Motor neuron (in vitro differentiated cells): ENCODE results near the gene NALCN. TPM values are rescaled to one million over a fixed set of nuclear protein-coding genes. Genes with fewer than 3 reads are reported as not detected.
"Not testable (repeated sequence)": the region's sequence is repeated elsewhere in the genome, so short reads cannot be mapped to it uniquely, and the experiment has no call there.

ENCODE experiments used
- ATAC-seq, 8 experiments: fragments of 200-7000 bp; cut with Tn5 transposase; replicated peaks in 6 of 8; 2 replicates each; pipeline ENCODE4 v1.8.0; 2021; ENCODE audit warnings: mild to moderate bottlenecking in 8 of 8, moderate library complexity in 8 of 8
- H3K27ac ChIP-seq, 2 donors: fragments of 250-450 bp; sonication (Bioruptor Pico); 2 replicates each; pipeline ENCODE4 v1.9.0; 2021; ENCODE audit warnings: antibody characterized with exemption in 2 of 2, mild to moderate bottlenecking in 2 of 2, moderate library complexity in 1 of 2
- H3K4me1 ChIP-seq, 2 donors: fragments of 250-450 bp; sonication (Bioruptor Pico); replicated peaks in 1 of 2; 2 replicates each; pipeline ENCODE4 v1.6.1; 2021; ENCODE audit warnings: antibody characterized with exemption in 2 of 2, mild to moderate bottlenecking in 2 of 2, moderate library complexity in 1 of 2
- H3K4me3 ChIP-seq, 5 donors: fragments of 250-450 bp; sonication (Bioruptor Pico); 2 replicates each; pipeline ENCODE4 v1.9.0; 2021; ENCODE audit warnings: antibody characterized with exemption in 5 of 5, mild to moderate bottlenecking in 5 of 5, moderate library complexity in 4 of 5
- WGBS, 10 experiments: fragments of 450-650 bp; shearing (Covaris generic); methylation state at CpG; one replicate each; pipeline ENCODE4 v1.0.0; 2022; 5-methylcytosine and 5-hydroxymethylcytosine counted together
- in situ Hi-C, 9 experiments: fragments of 400-800 bp; cut with MboI; loops; one replicate each; pipeline ENCODE4 v1.15.0; 2021; ENCODE audit warnings: low sequenced_read_pairs in 9 of 9, low pct_unique_long_range_greater_than_20kb in 2 of 9; ENCODE audit not compliant: unreplicated experiment in 9 of 9
- total RNA-seq, 8 experiments: library from RNA; unstranded; fragments of 300-600 nt; gene quantifications; 2 replicates each; pipeline versions ENCODE4 v1.2.3 to v1.2.4, GENCODE V29; 2022

Gene NALCN
- total RNA-seq, 8 experiments from 2014 or later = 0.40 to 21.3 (median 3.0) TPM

DNA sequence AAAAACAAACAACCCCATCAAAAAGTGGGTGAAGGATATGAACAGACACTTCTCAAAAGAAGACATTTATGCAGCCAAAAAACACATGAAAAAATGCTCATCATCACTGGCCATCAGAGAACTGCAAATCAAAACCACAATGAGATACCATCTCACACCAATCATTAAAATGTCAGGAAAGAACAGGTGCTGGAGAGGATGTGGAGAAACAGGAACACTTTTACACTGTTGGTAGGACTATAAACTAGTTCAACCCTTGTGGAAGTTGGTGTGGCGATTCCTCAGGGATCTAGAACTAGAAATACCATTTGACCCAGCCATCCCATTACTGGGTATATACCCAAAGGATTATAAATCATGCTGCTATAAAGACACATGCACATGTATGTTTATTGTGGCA, 102.8 kb downstream of the NALCN start:
- in situ Hi-C loops, H3K27ac ChIP-seq, H3K4me3 ChIP-seq, H3K4me1 ChIP-seq, ATAC-seq: not testable (repeated sequence)
- WGBS, 10 experiments = no CpG with 5 or more reads among the region's 1 CpG

GRCh38 chr13:101309014-101309619, 107.2 kb downstream of the NALCN start:
- ATAC-seq = no peak
- in situ Hi-C loops = no loop called here
- Histone ChIP-seq H3K4me1 (no peaks in the 10 kb centered on the region), H3K4me3 (no peak overlapping the region), H3K27ac (no peak overlapping the region)

GRCh38 chr13:101308247-101309013, 107.9 kb downstream of the NALCN start:
- 30 to 87% (median 65%) methylated on average over 1 to 4 of the region's 4 CpGs for WGBS, 10 experiments
- in situ Hi-C loops = no loop called here
- Histone ChIP-seq H3K27ac (no peak overlapping the region), H3K4me3 (no peak overlapping the region), H3K4me1 (no peaks in the 10 kb centered on the region)
- ATAC-seq = no peak

DNA sequence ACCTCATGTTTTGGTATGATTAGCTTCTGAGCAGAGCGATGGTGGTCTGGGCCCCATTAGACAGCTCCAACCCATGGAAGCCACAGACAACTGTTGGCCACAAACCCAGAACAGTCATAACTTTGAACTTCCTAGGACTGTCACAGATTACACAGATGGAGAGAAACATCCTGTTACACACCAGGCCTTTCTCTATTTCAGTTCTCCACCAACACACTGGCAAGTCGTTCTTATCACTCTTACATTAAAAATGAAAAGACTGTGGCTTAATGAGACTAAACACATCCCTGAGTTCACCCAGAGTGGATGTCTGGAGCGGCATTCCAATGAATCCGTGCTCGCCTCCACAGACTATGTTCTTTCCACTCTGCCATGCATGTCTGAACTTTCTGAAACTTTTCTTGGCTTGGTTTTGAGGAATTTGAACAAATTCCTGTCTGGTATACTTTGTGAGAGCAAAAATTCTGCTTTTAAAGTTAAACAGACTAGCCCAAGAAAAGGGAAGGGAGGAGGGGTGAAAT, 109.1 kb downstream of the NALCN start:
- 0 to 100% (median 48%) methylated on average over 1 to 5 of the region's 5 CpGs; no CpG with 5 or more reads in 2 of the 10 experiments for WGBS, 10 experiments
- in situ Hi-C loops = no loop called here
- ATAC-seq = no peak
- Histone ChIP-seq H3K4me3 (no peak overlapping the region), H3K27ac (no peak overlapping the region), H3K4me1 (no peaks in the 10 kb centered on the region)

GRCh38 chr13:101306773-101307172, 109.5 kb downstream of the NALCN start:
- in situ Hi-C loops = no loop called here
- 57 to 100% (median 94%) methylated on average over 1 to 3 of the region's 3 CpGs; no CpG with 5 or more reads in 3 of the 10 experiments for WGBS, 10 experiments
- no peak for ATAC-seq
- no peak overlapping the region for H3K27ac ChIP-seq
- no peaks in the 10 kb centered on the region for H3K4me1 ChIP-seq
- no peak overlapping the region for H3K4me3 ChIP-seq

DNA sequence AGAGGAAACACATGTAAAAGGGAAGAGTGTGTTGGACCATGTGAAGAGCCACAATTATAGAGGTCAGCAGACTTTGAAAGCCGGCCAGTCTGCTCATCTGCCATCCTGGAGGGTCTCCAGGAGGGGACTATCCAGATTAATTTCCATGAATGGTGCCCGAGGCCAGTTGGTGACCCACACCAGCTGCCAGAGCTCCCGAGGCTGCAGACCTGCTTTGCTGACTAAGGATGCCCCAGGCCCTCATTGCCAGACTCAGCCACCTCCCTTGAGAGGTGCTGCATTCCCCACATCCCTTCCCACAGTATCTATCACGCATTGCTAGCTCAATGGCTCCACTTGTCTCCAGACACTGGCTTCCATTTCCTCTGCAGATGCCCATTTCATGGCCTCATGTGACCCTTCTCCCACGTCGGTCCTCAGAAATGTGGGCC, 110.3 kb downstream of the NALCN start:
- in situ Hi-C loops = no loop called here
- Histone ChIP-seq H3K4me1 (no peaks in the 10 kb centered on the region), H3K4me3 (no peak overlapping the region), H3K27ac (no peak overlapping the region)
- 50 to 88% (median 73%) methylated on average over 1 to 5 of the region's 6 CpGs; no CpG with 5 or more reads in 4 of the 10 experiments for WGBS, 10 experiments
- ATAC-seq = no peak

- in situ Hi-C loops = no loop called here
- Histone ChIP-seq H3K4me1 (no peaks in the 10 kb centered on the region), H3K4me3 (no peak overlapping the region), H3K27ac (no peak overlapping the region)
- 20 to 96% (median 89%) methylated on average over 1 to 7 of the region's 7 CpGs; no CpG with 5 or more reads in 3 of the 10 experiments for WGBS, 10 experiments
- no peak for ATAC-seq
Observed at GRCh38 chr13:101303521-101303920, 112.8 kb downstream of the NALCN start.

- Histone ChIP-seq H3K27ac (no peak overlapping the region), H3K4me1 (no peaks in the 10 kb centered on the region), H3K4me3 (no peak overlapping the region)
- 86 to 100% (median 92%) methylated on average over 1 to 8 of the region's 8 CpGs; no CpG with 5 or more reads in 4 of the 10 experiments for WGBS, 10 experiments
- in situ Hi-C loops = no loop called here
- no peak for ATAC-seq
Observed at GRCh38 chr13:101301053-101301452, 115.3 kb downstream of the NALCN start.

DNA sequence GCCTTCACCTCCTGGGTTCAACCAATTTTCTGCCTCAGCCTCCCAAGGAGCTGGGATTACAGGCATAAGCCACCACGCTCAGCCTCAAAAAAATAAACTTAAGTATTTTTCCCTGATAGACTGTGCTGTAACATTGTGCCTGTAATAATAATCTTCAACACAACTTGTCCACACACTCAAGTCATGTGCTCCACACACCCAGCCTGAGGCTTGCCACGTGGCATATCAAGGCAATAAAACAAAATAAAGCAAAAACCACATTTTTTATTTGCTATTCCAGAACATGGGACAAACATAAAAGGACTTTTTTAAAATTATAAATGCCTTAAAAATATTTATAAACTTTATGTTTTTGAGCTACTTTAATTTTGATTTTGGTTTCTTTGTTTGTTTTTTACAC, 115.8 kb downstream of the NALCN start:
- in situ Hi-C loops = no loop called here
- Histone ChIP-seq H3K27ac (no peak overlapping the region), H3K4me3 (no peak overlapping the region), H3K4me1 (no peaks in the 10 kb centered on the region)
- 20 to 100% (median 75%) methylated on average over 1 to 2 of the region's 2 CpGs; no CpG with 5 or more reads in 2 of the 10 experiments for WGBS, 10 experiments
- ATAC-seq = no peak

DNA sequence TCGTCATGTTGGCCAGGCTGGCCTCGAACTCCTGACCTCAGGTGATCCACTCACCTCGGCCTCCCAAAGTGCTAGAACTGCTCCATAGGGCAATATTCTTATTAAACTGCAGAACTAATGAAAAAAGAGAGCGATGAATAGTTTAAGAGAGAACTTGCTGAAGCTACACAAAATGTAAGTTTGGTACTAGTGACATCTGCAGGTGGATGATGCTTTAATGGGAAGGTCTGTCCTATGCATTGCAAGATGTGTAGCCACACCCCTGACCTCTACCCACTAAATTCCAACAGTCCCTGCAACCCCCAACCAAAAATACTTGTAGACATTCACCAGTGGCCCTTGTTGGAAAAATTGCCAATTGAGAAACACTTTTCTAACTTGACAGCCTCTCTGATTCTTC, 117.8 kb downstream of the NALCN start:
- Histone ChIP-seq H3K27ac (no peak overlapping the region), H3K4me3 (no peak overlapping the region), H3K4me1 (no peaks in the 10 kb centered on the region)
- WGBS, 10 experiments = 60 to 100% (median 100%) methylated on average over 1 to 4 of the region's 4 CpGs; no CpG with 5 or more reads in 3 of the 10 experiments
- in situ Hi-C loops = no loop called here
- no peak for ATAC-seq

DNA sequence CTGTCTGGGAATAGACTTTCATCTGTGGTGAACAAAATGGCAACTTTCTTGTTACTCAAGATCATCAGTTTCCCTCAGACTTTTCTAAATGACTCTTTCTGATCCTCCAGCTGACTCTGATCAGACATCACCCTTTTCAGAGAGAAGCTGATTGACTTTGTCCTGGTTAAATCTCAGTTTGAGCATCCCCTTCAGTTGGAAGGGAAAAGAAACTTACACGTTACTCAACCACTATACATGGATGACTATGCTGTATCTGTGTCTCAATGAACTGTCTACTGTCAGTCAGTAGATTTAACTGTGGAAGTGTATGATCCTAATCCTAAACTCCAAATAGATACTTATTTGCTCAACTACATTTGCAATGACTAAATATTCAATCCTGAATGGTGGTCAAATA, 118.5 kb downstream of the NALCN start:
- no peaks in the 10 kb centered on the region for H3K4me1 ChIP-seq
- H3K4me3 ChIP-seq = no peak overlapping the region
- in situ Hi-C loops = no loop called here
- ATAC-seq = no peak
- H3K27ac ChIP-seq = no peak overlapping the region
- 100% methylated on average over 1 of the region's 1 CpG; no CpG with 5 or more reads in 4 of the 10 experiments for WGBS, 10 experiments

DNA sequence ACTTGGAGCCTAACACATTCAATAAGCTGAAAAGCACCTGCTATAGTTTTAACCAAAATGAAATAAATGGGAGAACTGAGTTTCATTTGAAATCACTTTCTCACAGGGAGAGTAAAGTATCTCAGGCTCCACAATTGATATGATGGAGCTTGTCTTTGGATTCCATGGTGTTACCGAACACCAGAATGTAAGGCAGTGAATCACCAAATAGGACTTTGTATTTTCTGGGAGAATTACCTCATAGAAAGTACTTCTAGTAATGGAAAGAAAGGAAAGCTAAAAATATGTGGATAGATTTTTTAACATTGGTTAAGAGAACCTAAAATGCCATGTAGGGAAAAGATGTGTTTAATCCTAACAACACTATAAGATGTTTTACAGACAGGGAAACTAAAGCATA, 123.6 kb downstream of the NALCN start:
- ATAC-seq = no peak
- H3K27ac ChIP-seq = no peak overlapping the region
- in situ Hi-C loops = no loop called here
- peaks cover 12 to 24% of the 10 kb centered on the region in 2 donors for H3K4me1 ChIP-seq
- whole genome bisulfite sequencing, 10 experiments = 64 to 100% (median 90%) methylated on average over 1 of the region's 1 CpG; no CpG with 5 or more reads in 4 of the 10 experiments
- no peak overlapping the region for H3K4me3 ChIP-seq

DNA sequence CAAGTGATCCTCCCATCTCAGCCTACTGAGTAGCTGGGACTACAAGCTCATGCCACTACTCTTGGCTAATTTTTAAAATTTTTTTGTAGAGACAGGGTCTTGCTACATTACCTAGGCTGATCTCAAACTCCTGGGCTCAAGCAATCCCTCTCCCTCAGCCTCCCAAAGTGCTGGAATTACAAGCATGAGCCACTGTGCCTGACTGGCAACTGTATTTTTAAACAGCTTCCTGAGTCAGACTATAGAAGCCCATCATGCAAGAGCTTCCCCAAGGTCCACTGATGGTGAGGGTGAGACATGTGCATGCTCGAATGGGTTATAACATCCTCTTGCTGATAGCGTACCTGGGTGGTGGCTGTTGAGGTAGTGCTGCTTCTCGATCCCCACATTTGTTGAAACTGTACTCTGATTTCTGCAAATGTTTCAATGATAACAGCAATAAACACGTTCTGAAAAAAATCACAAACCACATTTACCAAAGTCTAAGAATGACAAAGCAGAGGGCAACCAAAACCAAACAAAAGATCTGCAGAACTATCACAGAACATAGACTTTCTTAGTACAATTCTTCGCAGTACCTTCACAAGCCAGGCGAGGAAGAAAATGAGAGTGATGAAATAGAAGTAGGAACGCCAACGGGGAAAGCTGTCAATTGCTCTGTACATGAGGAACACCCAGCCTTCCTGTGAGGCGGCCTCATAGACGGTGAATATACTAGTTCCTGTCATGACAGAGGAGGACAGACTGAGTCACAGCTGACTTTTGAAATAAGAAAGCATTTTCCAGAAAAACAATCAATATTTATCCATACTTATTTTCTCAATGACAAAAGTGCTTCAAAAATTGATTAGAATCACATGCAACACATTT, 124.4 kb downstream of the NALCN start:
- no peak for ATAC-seq
- Histone ChIP-seq H3K4me3 (no peak overlapping the region), H3K4me1 (peaks cover 12 to 24% of the 10 kb centered on the region in 2 donors), H3K27ac (no peak overlapping the region)
- WGBS, 10 experiments = 75 to 100% (median 88%) methylated on average over 2 to 10 of the region's 10 CpGs; no CpG with 5 or more reads in 1 of the 10 experiments
- in situ Hi-C loops = no loop called here
